ENCODE data around the gene CLEC4F.

- no peak for TF ChIP-seq TAF1 (IDR thresholded peaks at IDR 0.05; ENCODE audit: low read depth)
- no peak for TF ChIP-seq REST (IDR thresholded peaks at IDR 0.05; ENCODE audit: low read depth)
- TF ChIP-seq YY1 (IDR thresholded peaks at IDR 0.05; ENCODE audit: low read depth) = no peak
- TF ChIP-seq USF1 (IDR thresholded peaks at IDR 0.05) = no peak
Observed at GRCh38 chr2:70826696-70827350, 6.4 kb upstream of the CLEC4F start.
